HG03460 (cell line): ENCODE data around the gene NT5C2.

Source experiments
- ATAC-seq: cut with Tn5 transposase; IDR thresholded peaks from one replicate; pipeline ENCODE4 v1.9.1; 2021; ENCODE audit not compliant: unreplicated experiment

Gene NT5C2

GRCh38 chr10:103125323-103126267 lies 67.5 kb downstream of the NT5C2 start:
- peak; percentile 85 for ATAC-seq

GRCh38 chr10:103124420-103125096 lies 68.5 kb downstream of the NT5C2 start:
- ATAC-seq, result no peak

GRCh38 chr10:103123282-103124024 lies 69.6 kb downstream of the NT5C2 start:
- no peak for ATAC-seq

- ATAC-seq, result no peak
These were observed 71.9 kb downstream of the NT5C2 start for GRCh38 chr10:103120977-103121735.

- ATAC-seq, result no peak
These were observed 72.5 kb downstream of the NT5C2 start for GRCh38 chr10:103120546-103120945.

- no peak for ATAC-seq
These were observed 75.8 kb downstream of the NT5C2 start for GRCh38 chr10:103117247-103117646.

- no peak for ATAC-seq
These were observed 78.2 kb downstream of the NT5C2 start for GRCh38 chr10:103114876-103115275.

GRCh38 chr10:103111918-103112877 lies 80.9 kb downstream of the NT5C2 start:
- ATAC-seq, result peak; percentile 67

GRCh38 chr10:103111031-103111917 lies 81.8 kb downstream of the NT5C2 start:
- peak; percentile 68 for ATAC-seq

- no peak for ATAC-seq
These were observed 82.7 kb downstream of the NT5C2 start for GRCh38 chr10:103110407-103110806.

- no peak for ATAC-seq
These were observed 83.3 kb downstream of the NT5C2 start for GRCh38 chr10:103109821-103110220.

- ATAC-seq, result no peak
These were observed 86.5 kb downstream of the NT5C2 start for GRCh38 chr10:103106539-103106938.

GRCh38 chr10:103105462-103105861 lies 87.6 kb downstream of the NT5C2 start:
- ATAC-seq, result no peak

GRCh38 chr10:103104721-103105120 lies 88.4 kb downstream of the NT5C2 start:
- no peak for ATAC-seq

GRCh38 chr10:103103989-103104388 lies 89.1 kb downstream of the NT5C2 start:
- ATAC-seq, result no peak

- no peak for ATAC-seq
These were observed 90.9 kb downstream of the NT5C2 start for GRCh38 chr10:103102195-103102594.

- no peak for ATAC-seq
These were observed 92.5 kb downstream of the NT5C2 start for GRCh38 chr10:103100620-103101019.

- ATAC-seq, result no peak
These were observed 94.8 kb downstream of the NT5C2 start for GRCh38 chr10:103098240-103098639.

GRCh38 chr10:103096130-103096529 lies 96.9 kb downstream of the NT5C2 start:
- no peak for ATAC-seq
